GM21528 (cell line): Measurements from ENCODE around the gene MARVELD1.

Experiments
- ATAC-seq: cut with Tn5 transposase; IDR thresholded peaks from one replicate; pipeline ENCODE4 v1.9.1; 2021; ENCODE audit warnings: mild to moderate bottlenecking, moderate library complexity; ENCODE audit not compliant: unreplicated experiment, low FRiP score

MARVELD1 gene

GRCh38 chr10:97719602-97720001 is 6.1 kb downstream of the MARVELD1 start:
- no peak for ATAC-seq

- no peak for ATAC-seq
Measured at GRCh38 chr10:97721871-97722780, 8.6 kb downstream of the MARVELD1 start.

- no peak for ATAC-seq
Measured at GRCh38 chr10:97723001-97723400, 9.5 kb downstream of the MARVELD1 start.

- no peak for ATAC-seq
Measured at GRCh38 chr10:97724341-97724941, 10.9 kb downstream of the MARVELD1 start.

- no peak for ATAC-seq
Measured at GRCh38 chr10:97726636-97727178, 13.2 kb downstream of the MARVELD1 start.

- ATAC-seq: no peak
Measured at GRCh38 chr10:97729014-97729413, 15.5 kb downstream of the MARVELD1 start.

- ATAC-seq: no peak
Measured at GRCh38 chr10:97731346-97732051, 18.0 kb downstream of the MARVELD1 start.

GRCh38 chr10:97732052-97732359 is 18.5 kb downstream of the MARVELD1 start:
- ATAC-seq: no peak

GRCh38 chr10:97733256-97733655 is 19.7 kb downstream of the MARVELD1 start:
- no peak for ATAC-seq

- ATAC-seq: no peak
Measured at GRCh38 chr10:97734021-97734420, 20.5 kb downstream of the MARVELD1 start.

- peak; percentile 21 for ATAC-seq
Measured at GRCh38 chr10:97736403-97736901, 22.9 kb downstream of the MARVELD1 start.

GRCh38 chr10:97736902-97737769 is 23.6 kb downstream of the MARVELD1 start, which contains the start of gene ZFYVE27:
Gene ZFYVE27, plus strand, starts transcription at chr10:97737128. Its CDS starts 1,350 bp downstream, at chr10:97738478.
- peak; percentile 87 for ATAC-seq

GRCh38 chr10:97737770-97738265 is 24.3 kb downstream of the MARVELD1 start:
- peak; percentile 16 for ATAC-seq

GRCh38 chr10:97738616-97739015 is 25.1 kb downstream of the MARVELD1 start:
- no peak for ATAC-seq

- no peak for ATAC-seq
Measured at GRCh38 chr10:97740613-97741012, 27.1 kb downstream of the MARVELD1 start.

- ATAC-seq: no peak
Measured at GRCh38 chr10:97743169-97743943, 29.8 kb downstream of the MARVELD1 start.

GRCh38 chr10:97744405-97745035 is 31.0 kb downstream of the MARVELD1 start:
- no peak for ATAC-seq

- no peak for ATAC-seq
Measured at GRCh38 chr10:97747573-97747972, 34.0 kb downstream of the MARVELD1 start.
